NAMALWA (cell line): Measurements from ENCODE around the gene CASTOR2.
"Not testable (repeated sequence)": the region's sequence is repeated elsewhere in the genome, so short reads cannot be mapped to it uniquely, and the experiment has no call there.

Source experiments
- DNase-seq: peaks from one replicate; pipeline ENCODE4 v3.0.0-alpha.2; 2015; ENCODE audit warnings: low spot score

CASTOR2 gene

GRCh38 chr7:74994869-74995543 is 30.5 kb downstream of the CASTOR2 start:
- DNase-seq, result not testable (repeated sequence)

- DNase-seq, result not testable (repeated sequence)
Observed at GRCh38 chr7:74996361-74996760, 31.9 kb downstream of the CASTOR2 start.

GRCh38 chr7:74997811-74998210 is 33.3 kb downstream of the CASTOR2 start:
- not testable (repeated sequence) for DNase-seq

- DNase-seq, result not testable (repeated sequence)
Observed at GRCh38 chr7:75001356-75001755, 36.9 kb downstream of the CASTOR2 start.

- no peak for DNase-seq
Observed at GRCh38 chr7:75010036-75010435, 45.5 kb downstream of the CASTOR2 start.

GRCh38 chr7:75017832-75018231 is 53.3 kb downstream of the CASTOR2 start:
- no peak for DNase-seq

- DNase-seq, result no peak
Observed at GRCh38 chr7:75018570-75019364, 54.3 kb downstream of the CASTOR2 start.

- DNase-seq, result no peak
Observed at GRCh38 chr7:75019800-75020199, 55.3 kb downstream of the CASTOR2 start.

- DNase-seq, result no peak
Observed at GRCh38 chr7:75024922-75025321, 60.4 kb downstream of the CASTOR2 start.

- DNase-seq, result no peak
Observed at GRCh38 chr7:75028299-75028698, 63.8 kb downstream of the CASTOR2 start.

- no peak for DNase-seq
Observed at GRCh38 chr7:75033064-75033463, 68.6 kb downstream of the CASTOR2 start.

- DNase-seq, result no peak
Observed at GRCh38 chr7:75033826-75034225, 69.3 kb downstream of the CASTOR2 start.

GRCh38 chr7:75038508-75038907 is 74.0 kb downstream of the CASTOR2 start:
- peak; percentile 54 for DNase-seq

- DNase-seq, result no peak
Observed at GRCh38 chr7:75039166-75039565, 74.7 kb downstream of the CASTOR2 start.

- no peak for DNase-seq
Observed at GRCh38 chr7:75039709-75040108, 75.2 kb downstream of the CASTOR2 start.

GRCh38 chr7:75040512-75040911 is 76.0 kb downstream of the CASTOR2 start:
- no peak for DNase-seq

- no peak for DNase-seq
Observed at GRCh38 chr7:75042286-75042685, 77.8 kb downstream of the CASTOR2 start.

GRCh38 chr7:75042831-75043703 is 78.6 kb downstream of the CASTOR2 start:
- no peak for DNase-seq

- DNase-seq, result no peak
Observed at GRCh38 chr7:75045881-75046280, 81.4 kb downstream of the CASTOR2 start.

GRCh38 chr7:75048435-75049379 is 84.2 kb downstream of the CASTOR2 start:
- DNase-seq, result no peak

- DNase-seq, result no peak
Observed at GRCh38 chr7:75049817-75050216, 85.3 kb downstream of the CASTOR2 start.
